Mucosa of descending colon (tissue), 3 donors: Measurements from ENCODE around the gene WHAMM. TPM values are rescaled to one million over a fixed set of nuclear protein-coding genes. Genes with fewer than 3 reads are reported as not detected.

Experiments
- ATAC-seq: fragments of 200-7000 bp; cut with Tn5 transposase; one replicate; pipeline ENCODE4 v1.9.1; 2020; ENCODE audit warnings: mild to moderate bottlenecking, moderate library complexity
- DNase-seq, 3 donors: peaks; one replicate each; pipeline ENCODE4 v3.0.0-alpha.2; 2020
- H3K36me3 ChIP-seq: fragments of 200-600 bp; one replicate; pipeline ENCODE4 v1.8.0; 2021; ENCODE audit warnings: low read depth, mild to moderate bottlenecking
- H3K4me1 ChIP-seq: fragments of 200-600 bp; one replicate; pipeline ENCODE4 v1.8.0; 2021; ENCODE audit warnings: low read depth, mild to moderate bottlenecking
- H3K4me3 ChIP-seq: fragments of 200-600 bp; one replicate; pipeline ENCODE4 v1.8.0; 2021; ENCODE audit warnings: mild to moderate bottlenecking
- H3K9me3 ChIP-seq: fragments of 200-600 bp; one replicate; pipeline ENCODE4 v1.8.0; 2021; ENCODE audit warnings: mild to moderate bottlenecking
- CTCF ChIP-seq: fragments of 200-600 bp; IDR thresholded peaks from one replicate; pipeline ENCODE4 v1.8.0; 2022; ENCODE audit warnings: antibody characterized with exemption, mild to moderate bottlenecking
- intact Hi-C, 2 donors: fragments of 100-400 bp; cut with DNase I in 1 of 2; cut with micrococcal nuclease in 1 of 2; formaldehyde crosslinking; loops; one replicate each; pipeline versions ENCODE4 v1.11.0 to v1.11.1; 2022; cut with DNase I, micrococcal nuclease
- total RNA-seq, 3 donors: library from RNA; stranded (reverse); fragmentation: NEBNext Ultra II Directional in 2 of 3; extraction: Animal tissue kit (Norgen Biotek cat#: 25700) in 2 of 3; gene quantifications; one replicate each; pipeline versions ENCODE4 v1.2.1 to v1.2.4, GENCODE V29; 2021 to 2023
- donor health status: DM: no; HTN: no; CAD: no; lungs with moderate emphysema.
- donor health status: DM: no; HTN: no; CAD: no.
- donor health status: DM: no; HTN: yes; CAD: no.

The WHAMM gene
- total RNA-seq, 3 donors from 2014 or later: 10.8 to 13.2 (median 11.4) TPM

- DNase-seq (no peak), ATAC-seq (no peak)
- H3K36me3 ChIP-seq: no peaks in the 10 kb centered on the region
- no peaks in the 10 kb centered on the region for H3K4me1 ChIP-seq
- intact Hi-C loops: loop anchor here in 1 of 2 donors (10.0 kb wide), 1 partner anchor 154 kb away; no protein-coding TSS in a partner anchor
- H3K9me3 ChIP-seq: no peaks in the 10 kb centered on the region
- no peak overlapping the region for H3K4me3 ChIP-seq
- no peak for TF ChIP-seq CTCF
Measured at GRCh38 chr15:82850731-82851130, 41.3 kb downstream of the WHAMM start.

GRCh38 chr15:82851306-82851850, 42.0 kb downstream of the WHAMM start:
- no peak for ATAC-seq
- Histone ChIP-seq H3K4me3 (no peak overlapping the region), H3K36me3 (no peaks in the 10 kb centered on the region), H3K4me1 (no peaks in the 10 kb centered on the region), H3K9me3 (no peaks in the 10 kb centered on the region)
- intact Hi-C loops: loop anchor here in 1 of 2 donors (10.0 kb wide), 1 partner anchor 153 kb away; no protein-coding TSS in a partner anchor
- TF ChIP-seq CTCF: no peak
- DNase-seq: no peak

GRCh38 chr15:82851981-82852511, 42.6 kb downstream of the WHAMM start:
- Histone ChIP-seq H3K9me3 (no peaks in the 10 kb centered on the region), H3K4me3 (no peak overlapping the region), H3K36me3 (no peaks in the 10 kb centered on the region), H3K4me1 (no peaks in the 10 kb centered on the region)
- DNase-seq: no peak
- no peak for ATAC-seq
- no peak for TF ChIP-seq CTCF
- intact Hi-C loops: loop anchor here in 1 of 2 donors (10.0 kb wide), 1 partner anchor 153 kb away; no protein-coding TSS in a partner anchor

GRCh38 chr15:82852941-82853561, 43.6 kb downstream of the WHAMM start:
- Histone ChIP-seq H3K9me3 (no peaks in the 10 kb centered on the region), H3K4me3 (no peak overlapping the region), H3K36me3 (no peaks in the 10 kb centered on the region), H3K4me1 (no peaks in the 10 kb centered on the region)
- no peak for TF ChIP-seq CTCF
- ATAC-seq (no peak), DNase-seq (no peak)
- intact Hi-C loops: loop anchor here in 1 of 2 donors (10.0 kb wide), 1 partner anchor 152 kb away; no protein-coding TSS in a partner anchor

GRCh38 chr15:82854554-82854953, 45.1 kb downstream of the WHAMM start:
- ATAC-seq: no peak
- no peaks in the 10 kb centered on the region for H3K36me3 ChIP-seq
- intact Hi-C loops: loop anchor here in 1 of 2 donors (10.0 kb wide), 1 partner anchor 150 kb away; no protein-coding TSS in a partner anchor
- H3K9me3 ChIP-seq: no peaks in the 10 kb centered on the region
- H3K4me3 ChIP-seq: no peak overlapping the region
- TF ChIP-seq CTCF: no peak
- DNase-seq: no peak
- H3K4me1 ChIP-seq: no peaks in the 10 kb centered on the region
